ENCODE data around the gene BTBD1. TPM values are rescaled to one million over a fixed set of nuclear protein-coding genes. Genes with fewer than 3 reads are reported as not detected.
"Not testable (repeated sequence)": the region's sequence is repeated elsewhere in the genome, so short reads cannot be mapped to it uniquely, and the experiment has no call there.

The BTBD1 gene
- total RNA-seq, 2 donors from 2014 or later = 62.3 to 73.4 TPM

- no peak overlapping the region for H3K4me3 ChIP-seq
- peaks cover 21% of the 10 kb centered on the region for H3K36me3 ChIP-seq
- H3K9me3 ChIP-seq = no peaks in the 10 kb centered on the region
- DNase-seq (ENCODE audit: low spot score) = no peak
- H3K27me3 ChIP-seq (replicated peaks; ENCODE audit: insufficient read depth) = no peaks in the 10 kb centered on the region
- no peak for TF ChIP-seq CTCF (IDR thresholded peaks at IDR 0.05)
- H3K4me1 ChIP-seq (ENCODE audit: control insufficient read depth in 1 of 2, low read depth in 2 of 2) = peaks cover 13 to 34% of the 10 kb centered on the region in 2 donors
- peak; percentile 69 for ATAC-seq (ENCODE audit: insufficient number of reproducible peaks, low FRiP score, low read depth)
- peak overlapping the region; percentile 7 to 49 for H3K27ac ChIP-seq
Observed at GRCh38 chr15:83053151-83053550, 13.9 kb downstream of the BTBD1 start.

GRCh38 chr15:83046558-83047127 lies 20.4 kb downstream of the BTBD1 start:
- no peak for TF ChIP-seq CTCF (IDR thresholded peaks at IDR 0.05)
- ATAC-seq (ENCODE audit: insufficient number of reproducible peaks, low FRiP score, low read depth) (no peak), DNase-seq (ENCODE audit: low spot score) (no peak)
- Histone ChIP-seq H3K27ac (peak overlapping the region in 1 of 2 donors; percentile 30), H3K27me3 (replicated peaks; ENCODE audit: insufficient read depth) (no peaks in the 10 kb centered on the region), H3K4me1 (ENCODE audit: control insufficient read depth in 1 of 2, low read depth in 2 of 2) (peaks cover 8 to 10% of the 10 kb centered on the region in 2 donors), H3K4me3 (no peak overlapping the region), H3K36me3 (peaks cover 13% of the 10 kb centered on the region), H3K9me3 (no peaks in the 10 kb centered on the region)

GRCh38 chr15:83044156-83044555 lies 22.9 kb downstream of the BTBD1 start:
- Histone ChIP-seq H3K36me3 (peaks cover 30% of the 10 kb centered on the region), H3K27me3 (replicated peaks; ENCODE audit: insufficient read depth) (no peaks in the 10 kb centered on the region)
- no peak for ATAC-seq (ENCODE audit: insufficient number of reproducible peaks, low FRiP score, low read depth)

GRCh38 chr15:83039206-83039605 lies 27.8 kb downstream of the BTBD1 start:
- no peak overlapping the region for H3K4me3 ChIP-seq
- H3K27ac ChIP-seq = no peak overlapping the region

More at GRCh38 chr15:83044156-83044555, 22.9 kb downstream of the BTBD1 start:
- no peak for DNase-seq (ENCODE audit: low spot score)
- no peak overlapping the region for H3K4me3 ChIP-seq
- H3K27ac ChIP-seq = no peak overlapping the region
- no peak for TF ChIP-seq CTCF (IDR thresholded peaks at IDR 0.05)
- H3K4me1 ChIP-seq (ENCODE audit: control insufficient read depth in 1 of 2, low read depth in 2 of 2) = peaks cover 8 to 12% of the 10 kb centered on the region in 2 donors
- H3K9me3 ChIP-seq = no peaks in the 10 kb centered on the region

GRCh38 chr15:83036253-83036652 lies 30.8 kb downstream of the BTBD1 start:
- no peak for DNase-seq (ENCODE audit: low spot score)
- Histone ChIP-seq H3K27me3 (replicated peaks; ENCODE audit: insufficient read depth) (no peaks in the 10 kb centered on the region), H3K4me1 (ENCODE audit: control insufficient read depth in 1 of 2, low read depth in 2 of 2) (peaks cover 0 to 5% of the 10 kb centered on the region in 2 donors), H3K9me3 (no peaks in the 10 kb centered on the region), H3K4me3 (no peak overlapping the region), H3K36me3 (peaks cover 23% of the 10 kb centered on the region), H3K27ac (no peak overlapping the region)
- TF ChIP-seq CTCF (IDR thresholded peaks at IDR 0.05) = no peak
- no peak for ATAC-seq (ENCODE audit: insufficient number of reproducible peaks, low FRiP score, low read depth)

More at GRCh38 chr15:83039206-83039605, 27.8 kb downstream of the BTBD1 start:
- peaks cover 0 to 5% of the 10 kb centered on the region in 2 donors for H3K4me1 ChIP-seq (ENCODE audit: control insufficient read depth in 1 of 2, low read depth in 2 of 2)
- no peaks in the 10 kb centered on the region for H3K9me3 ChIP-seq
- DNase-seq (ENCODE audit: low spot score) (no peak), ATAC-seq (ENCODE audit: insufficient number of reproducible peaks, low FRiP score, low read depth) (no peak)
- H3K36me3 ChIP-seq = peaks cover 18% of the 10 kb centered on the region
- no peak for TF ChIP-seq CTCF (IDR thresholded peaks at IDR 0.05)
- no peaks in the 10 kb centered on the region for H3K27me3 ChIP-seq (replicated peaks; ENCODE audit: insufficient read depth)

- not testable (repeated sequence) for H3K27ac ChIP-seq; H3K27me3 ChIP-seq (replicated peaks; ENCODE audit: insufficient read depth); DNase-seq (ENCODE audit: low spot score); H3K9me3 ChIP-seq; H3K4me3 ChIP-seq; ATAC-seq (ENCODE audit: insufficient number of reproducible peaks, low FRiP score, low read depth); H3K4me1 ChIP-seq (ENCODE audit: control insufficient read depth in 1 of 2, low read depth in 2 of 2)
- peaks cover 18% of the 10 kb centered on the region for H3K36me3 ChIP-seq
Observed at GRCh38 chr15:83031234-83031633, 35.8 kb downstream of the BTBD1 start.
